DMS153 treated with DMSO at 0.1 percent for 48 hours (cell line): ENCODE data around the gene SLC5A1.
"Not testable (repeated sequence)": the region's sequence is repeated elsewhere in the genome, so short reads cannot be mapped to it uniquely, and the experiment has no call there.

Source experiments
- DNase-seq: peaks from one replicate; lab custom pipeline; 2025; ENCODE audit not compliant: unreplicated experiment; lab: John Stamatoyannopoulos, UW

Gene SLC5A1

GRCh38 chr22:32142600-32142999 lies 99.5 kb downstream of the SLC5A1 start:
- DNase-seq: no peak

DNA sequence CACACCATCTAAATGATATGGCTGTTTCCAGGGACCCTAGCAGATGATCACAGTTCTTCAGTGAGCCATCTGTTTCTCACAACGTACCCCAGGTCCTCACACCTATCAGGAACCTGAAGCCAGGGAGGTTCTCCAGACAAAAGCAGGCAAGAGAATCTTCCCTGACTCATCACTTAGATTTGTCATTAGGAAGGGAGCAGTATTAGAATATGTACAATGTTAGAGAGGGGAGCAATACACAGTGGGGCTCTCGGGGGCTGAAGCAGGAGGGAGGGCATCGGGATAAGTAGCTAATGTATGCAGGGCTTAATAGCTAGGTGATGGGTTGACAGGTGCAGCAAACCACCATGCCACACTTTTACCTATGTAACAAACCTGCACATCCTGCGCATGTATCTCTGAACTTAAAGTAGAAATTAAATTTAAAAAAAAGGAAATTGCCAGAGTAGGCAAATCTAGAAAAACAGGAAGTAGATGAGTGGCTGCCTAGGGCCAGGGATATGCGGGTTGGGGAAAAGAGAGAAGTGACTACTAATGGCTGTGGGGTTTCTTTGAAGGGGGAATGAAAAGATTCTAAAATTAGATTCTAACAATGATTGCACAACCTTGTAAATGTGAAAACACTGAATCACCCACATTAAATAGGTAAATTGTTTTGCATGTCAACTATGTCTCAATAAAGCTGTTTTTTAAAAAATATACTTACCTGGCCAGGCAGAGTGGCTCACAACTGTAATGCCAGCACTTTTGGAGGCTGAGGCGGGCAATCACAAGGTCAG lies 101.6 kb downstream of the SLC5A1 start:
- no peak for DNase-seq

DNA sequence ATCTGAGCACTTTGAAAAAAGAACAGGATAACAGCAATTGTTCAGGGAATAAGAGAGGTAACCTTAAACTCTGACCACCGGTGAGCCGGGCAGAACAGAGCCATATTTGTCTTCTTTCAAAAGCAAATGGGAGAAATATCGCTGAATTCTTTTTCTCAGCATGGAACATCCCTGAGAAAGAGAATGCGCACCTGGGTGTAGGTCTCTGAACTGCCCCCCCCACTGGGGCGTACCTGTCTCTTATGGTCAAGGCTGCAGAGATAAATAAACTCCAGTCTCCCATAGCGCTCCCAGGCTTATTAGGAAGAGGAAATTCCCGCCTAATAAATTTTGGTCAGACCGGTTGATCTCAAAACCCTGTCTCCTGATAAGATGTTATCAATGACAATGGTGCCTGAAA lies 104.1 kb downstream of the SLC5A1 start:
- not testable (repeated sequence) for DNase-seq

DNA sequence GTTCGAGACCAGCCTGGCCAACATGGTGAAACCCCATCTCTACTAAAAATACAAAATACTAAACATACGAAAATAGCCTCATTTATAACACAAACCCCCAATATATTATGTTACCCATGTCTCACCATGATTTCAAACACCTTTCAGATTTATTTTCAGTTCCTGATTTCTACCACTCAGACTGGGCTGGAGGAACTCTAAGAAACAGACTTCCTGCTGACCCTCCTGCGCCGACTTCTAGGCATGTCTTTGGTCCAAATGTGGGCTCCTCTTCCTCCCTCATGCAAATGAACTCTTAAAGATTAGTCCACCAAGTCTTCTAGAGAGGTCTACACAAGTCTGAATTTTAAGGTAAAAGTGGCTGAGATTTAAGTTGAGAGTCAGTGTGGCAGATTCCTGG lies 105.3 kb downstream of the SLC5A1 start:
- DNase-seq: not testable (repeated sequence)

- not testable (repeated sequence) for DNase-seq
These were observed 107.6 kb downstream of the SLC5A1 start for GRCh38 chr22:32150647-32151046.

DNA sequence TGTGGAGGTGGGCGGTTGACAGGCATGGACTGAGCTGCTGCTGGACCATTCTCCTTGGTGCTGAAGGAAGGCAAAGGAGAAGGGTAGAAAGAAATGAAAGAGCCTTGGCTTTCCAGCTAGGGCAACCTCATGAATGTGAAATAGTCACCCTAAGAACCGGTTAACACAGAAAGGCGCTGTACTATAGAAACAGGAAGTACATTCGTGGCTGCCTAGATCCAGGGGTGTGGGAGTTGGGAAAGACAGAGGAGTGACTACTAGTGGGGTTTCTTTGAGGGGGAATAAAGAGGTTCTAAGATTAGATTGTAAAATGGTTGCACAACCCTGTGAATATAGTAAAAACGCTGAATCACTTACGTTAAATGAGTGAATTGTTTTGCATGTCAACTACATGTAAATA lies 108.6 kb downstream of the SLC5A1 start:
- not testable (repeated sequence) for DNase-seq

GRCh38 chr22:32154727-32155126 lies 111.7 kb downstream of the SLC5A1 start:
- not testable (repeated sequence) for DNase-seq

DNA sequence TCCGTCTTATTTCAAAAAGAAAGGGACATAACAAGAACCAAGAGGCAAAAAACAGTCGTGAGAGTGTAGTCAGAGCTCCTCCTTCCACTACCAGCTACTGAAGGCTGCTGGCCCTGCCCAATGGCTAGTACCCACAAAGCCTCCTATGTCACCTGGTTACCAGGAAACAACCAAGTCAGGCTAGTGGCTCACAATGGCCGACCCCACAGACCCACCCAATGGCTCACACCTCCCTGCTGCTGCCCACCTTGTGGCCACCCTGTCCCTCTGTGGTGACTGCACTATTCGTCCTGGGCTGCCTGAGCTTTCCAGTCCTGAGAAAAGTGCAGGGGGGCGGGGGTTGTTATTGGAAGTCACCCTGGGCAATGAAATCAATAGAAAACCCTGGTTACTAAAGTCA lies 114.6 kb downstream of the SLC5A1 start:
- not testable (repeated sequence) for DNase-seq

GRCh38 chr22:32158712-32159533 lies 115.9 kb downstream of the SLC5A1 start, which contains the start of gene C22orf42:
C22orf42 (minus strand) TSS chr22:32159303; CDS start chr22:32159215, 88 bp downstream.
- no peak for DNase-seq

DNA sequence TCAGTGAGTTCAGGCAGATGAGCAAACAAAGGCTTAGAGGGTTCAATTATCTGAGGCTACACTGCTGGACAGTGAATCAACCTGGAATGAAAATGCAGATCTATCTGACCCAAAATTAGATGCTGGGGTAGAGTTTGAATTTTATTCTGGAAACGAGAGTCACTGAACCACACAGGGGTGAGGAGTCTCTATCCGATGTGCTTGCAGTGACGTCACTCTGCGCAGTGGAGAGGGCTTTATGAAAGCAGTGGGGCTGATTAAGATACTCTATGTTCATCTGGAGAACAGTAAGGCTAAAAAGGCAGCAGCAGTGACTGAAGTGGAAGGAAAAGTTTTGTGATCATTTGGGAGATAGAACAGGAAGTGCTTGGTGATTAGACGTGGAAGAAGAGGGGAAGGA lies 117.3 kb downstream of the SLC5A1 start:
- DNase-seq: not testable (repeated sequence)
